ENCODE results near the gene CTNND1. TPM values are rescaled to one million over a fixed set of nuclear protein-coding genes. Genes with fewer than 3 reads are reported as not detected.
"Not testable (repeated sequence)": the region's sequence is repeated elsewhere in the genome, so short reads cannot be mapped to it uniquely, and the experiment has no call there.

Gene CTNND1, protein sequence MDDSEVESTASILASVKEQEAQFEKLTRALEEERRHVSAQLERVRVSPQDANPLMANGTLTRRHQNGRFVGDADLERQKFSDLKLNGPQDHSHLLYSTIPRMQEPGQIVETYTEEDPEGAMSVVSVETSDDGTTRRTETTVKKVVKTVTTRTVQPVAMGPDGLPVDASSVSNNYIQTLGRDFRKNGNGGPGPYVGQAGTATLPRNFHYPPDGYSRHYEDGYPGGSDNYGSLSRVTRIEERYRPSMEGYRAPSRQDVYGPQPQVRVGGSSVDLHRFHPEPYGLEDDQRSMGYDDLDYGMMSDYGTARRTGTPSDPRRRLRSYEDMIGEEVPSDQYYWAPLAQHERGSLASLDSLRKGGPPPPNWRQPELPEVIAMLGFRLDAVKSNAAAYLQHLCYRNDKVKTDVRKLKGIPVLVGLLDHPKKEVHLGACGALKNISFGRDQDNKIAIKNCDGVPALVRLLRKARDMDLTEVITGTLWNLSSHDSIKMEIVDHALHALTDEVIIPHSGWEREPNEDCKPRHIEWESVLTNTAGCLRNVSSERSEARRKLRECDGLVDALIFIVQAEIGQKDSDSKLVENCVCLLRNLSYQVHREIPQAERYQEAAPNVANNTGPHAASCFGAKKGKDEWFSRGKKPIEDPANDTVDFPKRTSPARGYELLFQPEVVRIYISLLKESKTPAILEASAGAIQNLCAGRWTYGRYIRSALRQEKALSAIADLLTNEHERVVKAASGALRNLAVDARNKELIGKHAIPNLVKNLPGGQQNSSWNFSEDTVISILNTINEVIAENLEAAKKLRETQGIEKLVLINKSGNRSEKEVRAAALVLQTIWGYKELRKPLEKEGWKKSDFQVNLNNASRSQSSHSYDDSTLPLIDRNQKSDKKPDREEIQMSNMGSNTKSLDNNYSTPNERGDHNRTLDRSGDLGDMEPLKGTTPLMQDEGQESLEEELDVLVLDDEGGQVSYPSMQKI
- total RNA-seq = 100 to 1,000 TPM; 165 to 415 (median 374) TPM

DNA sequence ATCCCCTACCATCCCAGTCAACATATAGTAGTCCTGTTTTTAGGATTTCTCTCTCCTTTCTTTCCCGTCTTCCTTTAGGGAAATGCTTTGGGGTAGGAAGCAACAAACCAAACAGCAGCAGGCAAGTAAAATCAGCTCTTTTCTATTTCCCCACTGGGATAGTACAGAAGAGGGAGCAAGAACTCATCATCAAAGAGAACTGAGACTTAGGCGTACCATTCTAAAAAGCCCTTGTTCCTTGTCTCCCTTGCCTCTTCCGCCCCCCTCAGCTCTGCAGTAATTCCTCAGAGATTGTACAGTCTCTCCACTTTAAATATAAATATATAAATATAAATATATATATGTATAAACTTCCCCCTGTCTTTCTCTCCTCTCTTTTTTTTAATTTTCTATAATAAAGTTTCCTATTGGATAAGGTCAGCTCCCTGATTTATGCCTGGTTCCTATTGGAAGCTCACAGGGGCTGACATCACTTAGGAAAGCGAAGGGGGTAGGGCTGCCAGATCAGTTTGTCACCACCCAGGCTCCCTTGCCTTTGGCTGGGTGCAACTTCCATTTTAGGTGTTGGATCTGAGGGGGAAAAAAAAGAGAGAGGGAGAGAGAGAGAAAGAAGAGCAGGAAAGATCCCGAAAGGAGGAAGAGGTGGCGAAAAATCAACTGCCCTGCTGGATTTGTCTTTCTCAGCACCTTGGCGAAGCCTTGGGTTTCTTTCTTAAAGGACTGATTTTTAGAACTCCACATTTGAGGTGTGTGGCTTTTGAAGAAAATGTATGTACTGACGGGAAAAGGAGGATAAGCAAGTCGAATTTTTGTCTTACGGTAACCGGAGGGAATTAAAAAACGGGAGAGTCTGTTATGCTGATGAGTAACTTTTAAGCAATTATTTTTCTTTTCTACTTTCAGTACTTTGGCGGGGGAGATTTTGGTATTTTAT is at the start of gene CTNND1:
Gene CTNND1 (plus strand): TSS at position 502 of the 934 bp plus-strand sequence. CDS start 29,677 bp downstream, outside the sequence.
- in situ Hi-C loops (cut with MboI; ENCODE audit: low pct_ligation_motif_present in 1 of 4, low pct_unique_long_range_greater_than_20kb in 1 of 4, low sequenced_read_pairs in 3 of 4) (loop anchor here in 1 of 4 donors (5.0 kb wide), 1 partner anchor 41 kb away; no protein-coding TSS in a partner anchor), intact Hi-C loops (cut with DNase I; ENCODE audit: low total_unique reads) (loop anchor here (5.0 kb wide), 1 partner anchor 41 kb away; no protein-coding TSS in a partner anchor)
- WGBS, 2 donors (ENCODE audit: low coverage in 1 of 2) = 12 to 14% methylated on average over 11 to 13 of the region's 13 CpGs

DNA sequence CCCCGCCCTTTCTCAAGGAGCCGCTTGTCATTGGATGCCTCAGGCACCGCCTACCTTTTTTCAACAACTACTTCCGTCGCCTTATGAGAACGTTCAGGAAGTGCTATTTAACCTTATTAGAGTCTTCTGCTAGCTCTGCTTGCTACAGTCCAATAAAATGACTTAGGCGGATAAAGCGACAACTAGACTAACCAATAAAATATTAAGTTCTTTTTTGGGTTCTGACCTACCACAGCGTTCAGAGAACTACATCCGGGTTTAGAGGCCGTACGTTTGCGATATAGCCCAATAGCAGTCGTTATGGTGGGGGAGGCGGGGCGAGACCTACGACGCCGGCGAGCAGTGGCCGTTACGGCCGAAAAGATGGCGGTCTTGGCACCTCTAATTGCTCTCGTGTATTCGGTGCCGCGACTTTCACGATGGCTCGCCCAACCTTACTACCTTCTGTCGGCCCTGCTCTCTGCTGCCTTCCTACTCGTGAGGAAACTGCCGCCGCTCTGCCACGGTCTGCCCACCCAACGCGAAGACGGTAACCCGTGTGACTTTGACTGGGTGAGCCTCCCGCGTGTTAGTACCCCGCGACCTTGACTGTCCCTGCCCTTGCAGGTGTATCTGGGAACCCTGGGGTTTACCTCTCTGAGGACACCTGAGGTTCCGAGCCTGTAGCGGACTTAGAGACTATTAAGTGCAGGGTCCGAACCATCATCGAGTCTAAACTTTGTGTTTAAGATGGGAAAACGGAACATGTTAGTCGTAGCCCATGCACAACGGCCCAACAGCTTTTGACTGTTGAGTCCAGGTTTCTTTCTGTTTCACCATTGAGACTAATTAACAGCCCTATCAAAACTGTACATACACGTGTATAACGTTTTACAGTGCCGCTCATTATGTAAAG is 49.1 kb upstream of the CTNND1 start, which contains the start of gene TMX2:
Gene TMX2 (plus strand): TSS at position 338 of the 895 bp plus-strand sequence. CDS start 26 bp downstream, at position 364.
- peak within 1 kb of the TSS; percentile 89 to 97 (median 94) for H3K27ac ChIP-seq
- 0 to 1% methylated on average over 11 to 53 of the region's 53 CpGs for WGBS, 2 donors (ENCODE audit: low coverage in 1 of 2)
- no peaks in the 10 kb centered on the region for H3K9me3 ChIP-seq
- H3K4me1 ChIP-seq = peaks cover 22 to 39% (median 29%) of the 10 kb centered on the region in 4 donors
- peak within 1 kb of the TSS; percentile 82 to 97 (median 90) for H3K4me3 ChIP-seq
- intact Hi-C loops (cut with DNase I; ENCODE audit: low total_unique reads) = no loop called here
- TF ChIP-seq, protein P1, sequence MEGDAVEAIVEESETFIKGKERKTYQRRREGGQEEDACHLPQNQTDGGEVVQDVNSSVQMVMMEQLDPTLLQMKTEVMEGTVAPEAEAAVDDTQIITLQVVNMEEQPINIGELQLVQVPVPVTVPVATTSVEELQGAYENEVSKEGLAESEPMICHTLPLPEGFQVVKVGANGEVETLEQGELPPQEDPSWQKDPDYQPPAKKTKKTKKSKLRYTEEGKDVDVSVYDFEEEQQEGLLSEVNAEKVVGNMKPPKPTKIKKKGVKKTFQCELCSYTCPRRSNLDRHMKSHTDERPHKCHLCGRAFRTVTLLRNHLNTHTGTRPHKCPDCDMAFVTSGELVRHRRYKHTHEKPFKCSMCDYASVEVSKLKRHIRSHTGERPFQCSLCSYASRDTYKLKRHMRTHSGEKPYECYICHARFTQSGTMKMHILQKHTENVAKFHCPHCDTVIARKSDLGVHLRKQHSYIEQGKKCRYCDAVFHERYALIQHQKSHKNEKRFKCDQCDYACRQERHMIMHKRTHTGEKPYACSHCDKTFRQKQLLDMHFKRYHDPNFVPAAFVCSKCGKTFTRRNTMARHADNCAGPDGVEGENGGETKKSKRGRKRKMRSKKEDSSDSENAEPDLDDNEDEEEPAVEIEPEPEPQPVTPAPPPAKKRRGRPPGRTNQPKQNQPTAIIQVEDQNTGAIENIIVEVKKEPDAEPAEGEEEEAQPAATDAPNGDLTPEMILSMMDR (IDR thresholded peaks at IDR 0.05) = no peak
- TF ChIP-seq EP300 (IDR thresholded peaks at IDR 0.05; ENCODE audit: low read depth) = no peak
- peak; percentile 46 to 86 (median 68) for TF ChIP-seq POLR2AphosphoS5 (IDR thresholded peaks at IDR 0.05)
- TF ChIP-seq POLR2A (IDR thresholded peaks at IDR 0.05) = peak; percentile 69
- H3K27me3 ChIP-seq = no peaks in the 10 kb centered on the region
- in situ Hi-C loops (cut with MboI; ENCODE audit: low pct_ligation_motif_present in 1 of 4, low pct_unique_long_range_greater_than_20kb in 1 of 4, low sequenced_read_pairs in 3 of 4) = no loop called here
- DNase-seq = peak; percentile 94
- no peaks in the 10 kb centered on the region for H3K36me3 ChIP-seq

More for the DNA sequence above, at the start of gene CTNND1:
- H3K4me3 ChIP-seq = peak within 1 kb of the TSS; percentile 46 to 80 (median 60)
- peak; percentile 91 for DNase-seq
- TF ChIP-seq POLR2AphosphoS5 (IDR thresholded peaks at IDR 0.05) (peak; percentile 94 to 98 (median 98)), EP300 (IDR thresholded peaks at IDR 0.05; ENCODE audit: low read depth) (no peak), POLR2A (IDR thresholded peaks at IDR 0.05) (peak; percentile 98)
- TF ChIP-seq, protein P1 (IDR thresholded peaks at IDR 0.05) = peak in 1 of 5 experiments; percentile 2
- H3K27me3 ChIP-seq = no peaks in the 10 kb centered on the region
- H3K36me3 ChIP-seq = no peaks in the 10 kb centered on the region
- peak within 1 kb of the TSS; percentile 89 to 99 (median 96) for H3K27ac ChIP-seq
- H3K9me3 ChIP-seq = no peaks in the 10 kb centered on the region
- H3K4me1 ChIP-seq = peaks cover 0 to 38% (median 24%) of the 10 kb centered on the region in 4 donors

DNA sequence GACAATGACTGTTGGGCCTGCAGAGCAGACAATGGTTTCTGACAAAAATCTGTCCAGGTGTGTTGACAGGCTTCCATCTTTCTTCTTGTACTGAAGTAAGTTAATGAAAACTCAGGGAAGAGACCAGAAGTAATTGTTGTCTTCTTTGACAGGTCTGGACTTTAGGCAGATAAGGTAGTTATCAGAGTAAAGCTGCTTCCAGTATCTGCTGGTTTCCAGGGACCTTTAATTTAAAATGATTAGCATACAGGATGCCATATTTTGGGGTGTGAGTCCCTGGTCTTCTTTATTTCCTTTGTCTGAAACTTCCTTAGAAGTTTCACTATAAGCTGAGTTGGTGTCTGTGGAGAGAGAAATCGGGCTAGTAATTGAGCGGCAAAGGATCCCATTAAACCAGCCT is 47.8 kb upstream of the CTNND1 start:
- Histone ChIP-seq H3K4me3 (peak overlapping the region in 2 of 4 donors; percentile 85 to 97), H3K27me3 (no peaks in the 10 kb centered on the region), H3K36me3 (no peaks in the 10 kb centered on the region), H3K4me1 (peaks cover 22 to 39% (median 29%) of the 10 kb centered on the region in 4 donors), H3K9me3 (no peaks in the 10 kb centered on the region), H3K27ac (peak overlapping the region in 1 of 4 donors; percentile 86)
- intact Hi-C loops (cut with DNase I; ENCODE audit: low total_unique reads) (no loop called here), in situ Hi-C loops (cut with MboI; ENCODE audit: low pct_ligation_motif_present in 1 of 4, low pct_unique_long_range_greater_than_20kb in 1 of 4, low sequenced_read_pairs in 3 of 4) (no loop called here)
- 94% methylated on average over 2 of the region's 2 CpGs; no CpG with 5 or more reads in 1 of the 2 donors for WGBS, 2 donors (ENCODE audit: low coverage in 1 of 2)
- TF ChIP-seq EP300 (IDR thresholded peaks at IDR 0.05; ENCODE audit: low read depth) (no peak), POLR2A (IDR thresholded peaks at IDR 0.05) (no peak), POLR2AphosphoS5 (IDR thresholded peaks at IDR 0.05) (no peak)
- TF ChIP-seq, protein P1 (IDR thresholded peaks at IDR 0.05) = no peak
- DNase-seq = no peak

DNA sequence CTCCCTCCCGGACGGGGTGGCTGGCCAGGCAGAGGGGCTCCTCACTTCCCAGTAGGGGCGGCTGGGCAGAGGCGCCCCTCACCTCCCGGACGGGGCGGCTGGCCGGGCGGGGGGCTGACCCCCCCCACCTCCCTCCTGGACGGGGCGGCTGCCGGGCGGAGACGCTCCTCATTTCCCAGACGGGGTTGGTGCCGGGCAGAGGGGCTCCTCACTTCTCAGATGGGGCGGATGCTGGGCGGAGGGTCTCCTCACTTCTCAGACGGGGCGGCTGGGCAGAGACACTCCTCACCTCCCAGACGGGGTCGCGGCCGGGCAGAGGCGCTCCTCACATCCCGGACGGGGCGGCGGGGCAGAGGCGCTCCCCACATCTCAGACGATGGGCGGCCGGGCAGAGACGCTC is 44.9 kb upstream of the CTNND1 start:
- H3K9me3 ChIP-seq; H3K27ac ChIP-seq; H3K27me3 ChIP-seq; intact Hi-C loops (cut with DNase I; ENCODE audit: low total_unique reads); H3K4me3 ChIP-seq; DNase-seq; H3K36me3 ChIP-seq; in situ Hi-C loops (cut with MboI; ENCODE audit: low pct_ligation_motif_present in 1 of 4, low pct_unique_long_range_greater_than_20kb in 1 of 4, low sequenced_read_pairs in 3 of 4): not testable (repeated sequence)
- 100% methylated on average over 2 of the region's 34 CpGs; no CpG with 5 or more reads in 1 of the 2 donors for WGBS, 2 donors (ENCODE audit: low coverage in 1 of 2)
- peaks cover 17 to 22% (median 19%) of the 10 kb centered on the region in 4 donors for H3K4me1 ChIP-seq

Data from transverse colon (tissue), 4 donors.